WTC11 (cell line): ENCODE measurements around the gene SERPINE1.

Source experiments
- ATF1 ChIP-seq: sonication (generic); formaldehyde crosslinking; IDR thresholded peaks from 2 replicates; pipeline ENCODE4 v1.8.1; 2023; ENCODE audit warnings: mild to moderate bottlenecking, moderate library complexity, missing genetic modification reagents
- CBFB ChIP-seq: sonication (generic); formaldehyde crosslinking; IDR thresholded peaks from 2 replicates; pipeline ENCODE4 v1.8.1; 2022; ENCODE audit warnings: mild to moderate bottlenecking, low read depth, missing genetic modification reagents
- FOXJ3 ChIP-seq: sonication (generic); formaldehyde crosslinking; IDR thresholded peaks from 2 replicates; pipeline ENCODE4 v1.9.0; 2021; ENCODE audit warnings: missing genetic modification reagents, mild to moderate bottlenecking, borderline replicate concordance
- FOXK1 ChIP-seq: sonication (generic); formaldehyde crosslinking; IDR thresholded peaks from 2 replicates; pipeline ENCODE4 v1.8.0; 2022; ENCODE audit warnings: mild to moderate bottlenecking, moderate library complexity, missing genetic modification reagents
- JUN ChIP-seq: sonication (generic); formaldehyde crosslinking; IDR thresholded peaks from 2 replicates; pipeline ENCODE4 v1.8.0; 2023; ENCODE audit warnings: mild to moderate bottlenecking, missing genetic modification reagents
- NR1H2 ChIP-seq: sonication (generic); formaldehyde crosslinking; IDR thresholded peaks from 2 replicates; pipeline ENCODE4 v1.9.0; 2021; ENCODE audit warnings: mild to moderate bottlenecking, moderate library complexity, missing genetic modification reagents
- TEAD4 ChIP-seq: sonication (generic); formaldehyde crosslinking; IDR thresholded peaks from 2 replicates; pipeline ENCODE4 v1.8.0; 2022; ENCODE audit warnings: mild to moderate bottlenecking, missing genetic modification reagents
- TP53 ChIP-seq: sonication (generic); formaldehyde crosslinking; IDR thresholded peaks from 2 replicates; pipeline ENCODE4 v1.8.1; 2023; ENCODE audit warnings: mild to moderate bottlenecking, missing genetic modification reagents
- USF2 ChIP-seq: sonication (generic); formaldehyde crosslinking; IDR thresholded peaks from 2 replicates; pipeline ENCODE4 v1.8.1; 2023; ENCODE audit warnings: mild to moderate bottlenecking, missing genetic modification reagents, moderate library complexity
- ZNF138 ChIP-seq: sonication (generic); formaldehyde crosslinking; conservative IDR thresholded peaks from 2 replicates; pipeline ENCODE4 v1.8.1; 2022; ENCODE audit warnings: mild to moderate bottlenecking, moderate library complexity, missing genetic modification reagents
- ZNF281 ChIP-seq: sonication (generic); formaldehyde crosslinking; IDR thresholded peaks from 2 replicates; pipeline ENCODE4 v1.8.0; 2023; ENCODE audit warnings: mild to moderate bottlenecking, missing genetic modification reagents
- ZNF416 ChIP-seq: fragments of 250-450 bp; sonication (Bioruptor Pico); IDR thresholded peaks from 2 replicates; pipeline ENCODE4 v1.9.0; 2021; ENCODE audit warnings: mild to moderate bottlenecking, inconsistent platforms
- ZNF425 ChIP-seq: fragments of 250-450 bp; sonication (Bioruptor Pico); conservative IDR thresholded peaks from 2 replicates; pipeline ENCODE4 v1.9.0; 2021; ENCODE audit warnings: mild to moderate bottlenecking
- TF ChIP-seq, protein P1 (sequence below): fragments of 200-600 bp; IDR thresholded peaks from 2 replicates; pipeline ENCODE4 v1.8.0; 2022; ENCODE audit warnings: antibody characterized with exemption

DNA sequence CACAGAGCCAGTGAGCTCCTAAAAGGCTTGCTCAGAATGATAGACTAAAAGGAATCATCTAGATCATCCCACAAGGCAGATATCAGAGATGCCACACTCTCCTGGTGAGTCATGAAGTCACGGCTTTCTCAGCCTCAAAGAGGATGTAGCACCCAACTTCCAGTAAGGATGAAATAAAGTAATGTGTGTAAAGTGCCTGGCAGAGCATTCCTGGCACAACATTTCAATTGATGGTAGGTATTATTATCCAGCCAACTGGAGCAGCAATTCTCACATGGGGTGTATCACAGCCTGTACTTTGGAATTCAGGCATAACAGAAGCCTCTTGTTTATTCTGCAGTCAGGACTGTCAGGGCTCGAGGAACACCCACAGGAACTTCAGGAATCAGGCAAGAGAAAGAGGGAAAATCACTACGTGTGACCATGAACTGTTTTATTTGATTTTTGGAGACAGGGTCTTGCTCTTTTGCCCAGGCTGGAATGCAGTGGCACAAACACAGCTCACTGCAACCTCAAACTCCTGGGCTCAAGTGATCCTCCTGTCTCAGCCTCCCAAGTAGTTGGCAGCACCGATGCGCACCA is 58.4 kb downstream of the SERPINE1 start:
- TF ChIP-seq, protein P1, sequence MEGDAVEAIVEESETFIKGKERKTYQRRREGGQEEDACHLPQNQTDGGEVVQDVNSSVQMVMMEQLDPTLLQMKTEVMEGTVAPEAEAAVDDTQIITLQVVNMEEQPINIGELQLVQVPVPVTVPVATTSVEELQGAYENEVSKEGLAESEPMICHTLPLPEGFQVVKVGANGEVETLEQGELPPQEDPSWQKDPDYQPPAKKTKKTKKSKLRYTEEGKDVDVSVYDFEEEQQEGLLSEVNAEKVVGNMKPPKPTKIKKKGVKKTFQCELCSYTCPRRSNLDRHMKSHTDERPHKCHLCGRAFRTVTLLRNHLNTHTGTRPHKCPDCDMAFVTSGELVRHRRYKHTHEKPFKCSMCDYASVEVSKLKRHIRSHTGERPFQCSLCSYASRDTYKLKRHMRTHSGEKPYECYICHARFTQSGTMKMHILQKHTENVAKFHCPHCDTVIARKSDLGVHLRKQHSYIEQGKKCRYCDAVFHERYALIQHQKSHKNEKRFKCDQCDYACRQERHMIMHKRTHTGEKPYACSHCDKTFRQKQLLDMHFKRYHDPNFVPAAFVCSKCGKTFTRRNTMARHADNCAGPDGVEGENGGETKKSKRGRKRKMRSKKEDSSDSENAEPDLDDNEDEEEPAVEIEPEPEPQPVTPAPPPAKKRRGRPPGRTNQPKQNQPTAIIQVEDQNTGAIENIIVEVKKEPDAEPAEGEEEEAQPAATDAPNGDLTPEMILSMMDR = no peak
- TF ChIP-seq TP53 (CRISPR knock-in tag) (no peak), JUN (CRISPR knock-in tag) (no peak), ZNF425 (CRISPR knock-in tag) (no peak), NR1H2 (no peak), FOXJ3 (CRISPR knock-in tag) (no peak), ZNF281 (no peak), FOXK1 (no peak), ZNF138 (CRISPR knock-in tag) (no peak), ZNF416 (no peak), USF2 (CRISPR knock-in tag) (no peak), ATF1 (CRISPR knock-in tag) (no peak), TEAD4 (CRISPR knock-in tag) (no peak), CBFB (CRISPR knock-in tag) (no peak)
